SH-SY5Y (cell line): Measurements from ENCODE around the gene NXPH2.

Experiments
- GATA2 ChIP-seq: IDR thresholded peaks from 2 replicates; pipeline ENCODE4 v1.6.1; 2011; ENCODE audit warnings: mild to moderate bottlenecking, low read depth, low read length
- GATA3 ChIP-seq: IDR thresholded peaks from 2 replicates; pipeline ENCODE4 v1.6.1; 2011; ENCODE audit warnings: low read depth, mild to moderate bottlenecking, low read length, moderate library complexity

DNA sequence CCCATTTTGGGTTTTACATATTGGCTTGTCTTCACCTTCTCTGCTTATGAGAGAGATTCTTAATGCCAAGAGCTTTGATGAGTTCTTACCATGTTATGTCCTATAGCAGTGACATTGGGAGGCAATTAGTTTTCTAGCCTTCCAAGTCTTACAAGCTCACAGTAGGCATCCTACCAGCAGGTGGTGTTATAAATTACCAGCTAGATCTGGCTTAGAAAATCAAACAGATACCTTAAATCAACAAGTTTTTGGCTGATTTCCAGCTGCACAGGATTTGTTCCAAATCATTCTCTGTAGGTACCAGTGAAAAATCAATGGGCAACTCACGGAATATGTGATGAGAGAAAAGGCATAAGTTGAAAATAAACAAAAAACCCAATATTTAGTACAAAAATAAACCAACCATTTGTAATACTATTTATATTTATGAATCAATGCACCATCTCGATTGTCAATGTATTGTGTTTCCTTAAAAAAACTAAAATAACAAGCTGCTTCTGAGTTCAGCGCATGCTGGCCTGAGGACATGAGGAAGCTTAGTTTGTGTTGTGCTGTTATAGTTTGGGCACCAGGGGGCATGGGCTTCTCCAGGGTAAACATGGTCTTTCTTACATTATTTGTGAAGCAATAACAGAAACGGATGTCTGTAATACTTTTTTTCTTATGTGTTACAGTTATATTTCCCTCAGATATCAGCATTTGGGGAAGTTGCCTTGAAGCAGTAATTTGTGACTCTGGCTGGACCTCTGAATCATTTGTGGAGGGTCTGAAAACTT is 34.1 kb upstream of the NXPH2 start:
- TF ChIP-seq GATA3: no peak
- no peak for TF ChIP-seq GATA2
